ENCODE data around the gene GRID2.
A peak's percentile ranks its signal among the peaks of the same experiment; 100 is the strongest.
"Not testable (repeated sequence)": the region's sequence is repeated elsewhere in the genome, so short reads cannot be mapped to it uniquely, and the experiment has no call there.

The GRID2 gene

DNA sequence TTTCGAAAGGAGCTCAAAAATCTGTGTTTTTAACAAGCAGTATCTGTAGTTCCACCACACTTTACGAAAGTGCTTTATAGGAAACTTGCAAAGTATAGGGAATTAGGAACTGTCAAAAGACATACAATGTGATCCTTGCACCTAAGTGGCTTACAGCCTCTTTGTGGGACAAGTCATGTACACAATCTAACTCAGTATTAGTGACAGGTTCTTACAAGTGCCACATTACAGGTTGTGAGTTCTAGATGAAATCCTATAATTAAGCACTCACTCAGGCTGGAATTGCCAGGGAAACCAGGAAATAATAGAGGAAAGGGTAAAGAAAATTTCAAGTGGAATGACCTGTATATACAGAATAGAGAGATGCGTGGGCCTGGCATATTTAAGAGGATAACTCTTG is 957.4 kb downstream of the GRID2 start:
- Histone ChIP-seq H3K9ac (ENCODE audit: low read length) (no peak overlapping the region), H3K4me1 (ENCODE audit: control insufficient read depth, insufficient read depth, low read length) (no peaks in the 10 kb centered on the region), H3K4me3 (ENCODE audit: low read length) (no peak overlapping the region), H3K36me3 (ENCODE audit: control insufficient read depth, insufficient read depth, low read length, severe bottlenecking) (no peaks in the 10 kb centered on the region), H3K27me3 (replicated peaks; ENCODE audit: control insufficient read depth, insufficient read depth, low read length) (no peaks in the 10 kb centered on the region), H3K9me3 (ENCODE audit: control insufficient read depth, low read length) (no peaks in the 10 kb centered on the region)
- no peak for DNase-seq (ENCODE audit: low read depth)

DNA sequence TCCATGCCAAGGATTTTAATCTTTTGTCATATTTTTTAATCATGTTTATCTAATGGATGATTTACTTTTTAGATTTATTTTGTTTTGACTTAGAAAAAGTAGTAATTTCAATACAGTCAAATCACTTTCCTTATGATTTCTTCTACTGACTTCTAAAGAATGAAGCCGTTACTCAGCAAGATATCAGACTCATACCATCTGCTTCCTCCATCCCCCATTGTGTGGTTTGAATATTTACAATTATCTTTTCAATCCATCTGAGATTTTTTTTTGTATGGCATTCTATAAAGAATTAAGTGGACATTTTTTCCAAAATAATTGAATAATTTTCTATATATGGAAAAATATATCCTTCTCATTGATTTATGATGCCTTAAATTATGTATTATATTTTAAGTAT is 959.4 kb downstream of the GRID2 start:
- Histone ChIP-seq H3K4me3 (ENCODE audit: low read length) (no peak overlapping the region), H3K9me3 (ENCODE audit: control insufficient read depth, low read length) (no peaks in the 10 kb centered on the region), H3K36me3 (ENCODE audit: control insufficient read depth, insufficient read depth, low read length, severe bottlenecking) (no peaks in the 10 kb centered on the region), H3K9ac (ENCODE audit: low read length) (no peak overlapping the region), H3K27me3 (replicated peaks; ENCODE audit: control insufficient read depth, insufficient read depth, low read length) (no peaks in the 10 kb centered on the region), H3K4me1 (ENCODE audit: control insufficient read depth, insufficient read depth, low read length) (no peaks in the 10 kb centered on the region)
- no peak for DNase-seq (ENCODE audit: low read depth)

DNA sequence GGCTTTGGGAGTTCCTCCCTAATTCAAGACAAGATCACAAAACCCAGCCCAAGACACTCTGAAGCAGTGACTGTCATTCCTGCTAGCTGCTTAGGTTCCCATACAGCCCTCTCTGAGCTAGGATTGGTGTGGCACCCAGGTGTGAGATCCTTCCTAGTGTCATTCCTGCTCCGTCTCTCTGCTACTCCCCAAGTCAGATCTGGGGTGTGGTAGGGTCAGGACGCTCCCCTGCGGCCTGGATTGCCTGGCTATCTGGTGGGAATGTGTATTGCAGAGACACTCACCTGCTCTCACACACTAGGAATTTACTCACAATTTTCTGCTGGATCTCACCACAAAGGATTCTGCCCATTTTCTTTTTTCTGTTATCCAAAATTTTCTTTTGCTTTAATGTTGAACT is 964.0 kb downstream of the GRID2 start:
- H3K4me3 ChIP-seq (ENCODE audit: low read length): no peak overlapping the region
- DNase-seq (ENCODE audit: low read depth): no peak
- H3K9ac ChIP-seq (ENCODE audit: low read length): no peak overlapping the region
- H3K27me3 ChIP-seq (replicated peaks; ENCODE audit: control insufficient read depth, insufficient read depth, low read length): no peaks in the 10 kb centered on the region
- no peaks in the 10 kb centered on the region for H3K36me3 ChIP-seq (ENCODE audit: control insufficient read depth, insufficient read depth, low read length, severe bottlenecking)
- no peaks in the 10 kb centered on the region for H3K4me1 ChIP-seq (ENCODE audit: control insufficient read depth, insufficient read depth, low read length)
- no peaks in the 10 kb centered on the region for H3K9me3 ChIP-seq (ENCODE audit: control insufficient read depth, low read length)

DNA sequence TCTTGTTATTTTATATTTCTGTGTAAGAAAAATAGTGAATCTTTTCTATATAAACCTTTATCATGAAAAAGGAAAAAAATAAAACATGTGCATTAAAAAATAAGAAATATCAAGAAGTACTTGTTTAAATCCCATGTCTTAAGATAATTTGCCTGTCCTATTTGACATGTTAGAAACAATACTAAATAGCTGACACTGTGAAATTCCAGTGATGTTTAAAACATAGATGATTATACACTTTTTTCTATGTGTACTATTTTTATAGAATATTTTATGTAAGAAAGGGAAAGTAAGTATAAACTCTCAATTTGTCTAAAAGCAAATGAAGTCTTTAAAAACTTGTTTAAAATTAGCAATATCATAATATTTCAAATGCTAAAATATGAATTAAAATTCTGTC is 981.6 kb downstream of the GRID2 start:
- Histone ChIP-seq H3K4me3 (ENCODE audit: low read length) (no peak overlapping the region), H3K27me3 (replicated peaks; ENCODE audit: control insufficient read depth, insufficient read depth, low read length) (no peaks in the 10 kb centered on the region), H3K9ac (ENCODE audit: low read length) (no peak overlapping the region), H3K9me3 (ENCODE audit: control insufficient read depth, low read length) (no peaks in the 10 kb centered on the region), H3K4me1 (ENCODE audit: control insufficient read depth, insufficient read depth, low read length) (no peaks in the 10 kb centered on the region), H3K36me3 (ENCODE audit: control insufficient read depth, insufficient read depth, low read length, severe bottlenecking) (no peaks in the 10 kb centered on the region)
- no peak for DNase-seq (ENCODE audit: low read depth)

DNA sequence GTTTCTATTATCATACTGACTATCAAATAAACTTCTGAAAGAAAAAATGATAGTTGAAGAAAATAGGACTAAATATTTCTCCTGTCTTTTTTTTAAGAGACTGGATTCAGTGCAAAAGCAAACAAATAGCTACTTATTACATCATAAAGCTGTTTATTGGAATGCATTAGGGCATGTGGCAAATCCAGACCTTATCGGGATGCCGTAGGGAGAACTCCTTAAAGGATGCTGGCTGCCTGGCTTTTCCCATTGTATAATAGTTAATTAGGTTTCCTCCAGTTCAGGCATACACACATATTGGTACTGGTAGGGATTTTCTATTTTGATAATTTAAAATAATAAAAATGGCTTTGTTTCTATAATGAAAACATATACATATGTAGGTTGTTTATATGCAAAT is 985.5 kb downstream of the GRID2 start:
- Histone ChIP-seq H3K4me3 (ENCODE audit: low read length) (no peak overlapping the region), H3K36me3 (ENCODE audit: control insufficient read depth, insufficient read depth, low read length, severe bottlenecking) (no peaks in the 10 kb centered on the region), H3K4me1 (ENCODE audit: control insufficient read depth, insufficient read depth, low read length) (no peaks in the 10 kb centered on the region), H3K9me3 (ENCODE audit: control insufficient read depth, low read length) (no peaks in the 10 kb centered on the region), H3K9ac (ENCODE audit: low read length) (no peak overlapping the region), H3K27me3 (replicated peaks; ENCODE audit: control insufficient read depth, insufficient read depth, low read length) (no peaks in the 10 kb centered on the region)
- no peak for DNase-seq (ENCODE audit: low read depth)

DNA sequence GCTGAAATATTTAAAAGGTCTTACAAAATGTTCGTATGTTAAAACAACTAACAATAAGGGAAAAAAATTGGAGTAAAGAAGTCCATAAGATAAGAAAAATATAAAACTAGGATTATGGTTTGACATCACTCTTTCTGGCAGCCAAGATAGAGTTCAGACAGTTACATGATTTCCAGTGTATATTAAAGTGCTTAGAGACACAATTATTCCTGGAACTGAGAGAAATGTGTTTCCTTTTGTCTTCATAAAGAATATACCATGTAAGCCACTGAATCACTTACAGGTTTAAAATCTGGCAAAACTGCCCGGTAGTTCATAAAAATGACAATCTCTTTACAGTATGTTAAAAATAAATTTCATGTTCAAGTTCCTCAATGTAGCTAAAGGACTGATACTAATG is 986.1 kb downstream of the GRID2 start:
- Histone ChIP-seq H3K9ac (ENCODE audit: low read length) (no peak overlapping the region), H3K36me3 (ENCODE audit: control insufficient read depth, insufficient read depth, low read length, severe bottlenecking) (no peaks in the 10 kb centered on the region), H3K4me3 (ENCODE audit: low read length) (no peak overlapping the region), H3K9me3 (ENCODE audit: control insufficient read depth, low read length) (no peaks in the 10 kb centered on the region), H3K27me3 (replicated peaks; ENCODE audit: control insufficient read depth, insufficient read depth, low read length) (no peaks in the 10 kb centered on the region), H3K4me1 (ENCODE audit: control insufficient read depth, insufficient read depth, low read length) (no peaks in the 10 kb centered on the region)
- no peak for DNase-seq (ENCODE audit: low read depth)

DNA sequence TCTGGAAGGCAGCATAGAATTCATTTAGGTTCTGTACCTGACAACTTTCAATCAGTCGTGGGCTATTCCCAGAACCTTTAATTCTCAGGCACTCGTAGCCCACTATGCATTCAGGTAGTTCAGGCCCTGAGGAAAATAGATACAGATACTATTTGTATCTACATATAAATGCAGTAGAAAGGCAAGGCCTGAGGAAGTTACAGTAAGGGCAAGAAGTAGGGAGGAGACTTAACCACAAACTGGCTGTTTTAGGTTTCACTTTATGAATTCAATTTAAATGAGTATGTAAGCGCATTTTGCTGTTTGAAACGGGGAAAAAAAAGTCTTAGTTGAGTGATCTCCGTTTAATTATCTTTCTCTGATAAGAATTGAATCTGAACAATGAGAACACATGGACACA is 995.4 kb downstream of the GRID2 start:
- DNase-seq (ENCODE audit: low read depth): no peak
- H3K4me3 ChIP-seq (ENCODE audit: low read length): no peak overlapping the region

DNA sequence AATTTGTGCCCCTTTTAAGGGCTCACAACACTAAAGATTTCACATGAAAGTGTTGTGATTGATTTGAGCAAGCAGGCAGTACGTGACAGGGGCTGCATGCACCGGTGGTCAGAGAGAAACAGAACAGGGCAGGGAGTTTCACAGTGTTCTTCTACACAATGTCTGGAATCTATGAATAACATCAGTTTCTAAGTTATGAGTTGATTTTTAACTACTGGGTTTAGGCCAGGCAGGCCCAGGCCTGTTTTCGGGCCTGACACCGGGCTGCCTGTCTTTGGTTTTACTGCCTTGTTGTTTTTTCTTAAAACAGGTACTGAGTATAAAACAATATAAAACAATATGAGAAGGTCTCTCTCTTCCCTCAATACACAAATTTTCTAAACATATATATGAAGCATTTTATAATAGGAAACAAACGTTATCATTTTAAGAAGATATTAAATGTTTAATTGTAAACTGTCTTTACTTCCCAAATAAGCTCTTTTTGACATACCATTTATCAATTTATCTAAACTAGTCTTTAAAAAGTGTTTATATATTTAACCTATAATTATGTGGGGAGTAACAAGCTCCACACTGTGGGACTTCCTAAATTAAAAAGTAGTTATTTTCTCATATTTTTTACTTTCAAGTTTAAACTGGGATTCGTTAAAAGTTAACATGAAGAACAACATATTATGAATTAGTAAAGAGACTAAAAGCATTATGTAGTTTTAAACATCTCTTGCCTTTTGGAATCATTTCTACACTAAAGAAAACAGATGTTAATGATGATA is 997.2 kb downstream of the GRID2 start:
- H3K4me1 ChIP-seq (ENCODE audit: control insufficient read depth, insufficient read depth, low read length); H3K27me3 ChIP-seq (replicated peaks; ENCODE audit: control insufficient read depth, insufficient read depth, low read length); H3K9me3 ChIP-seq (ENCODE audit: control insufficient read depth, low read length); DNase-seq (ENCODE audit: low read depth); H3K4me3 ChIP-seq (ENCODE audit: low read length); H3K36me3 ChIP-seq (ENCODE audit: control insufficient read depth, insufficient read depth, low read length, severe bottlenecking); H3K9ac ChIP-seq (ENCODE audit: low read length): not testable (repeated sequence)

More for the DNA sequence above, 995.4 kb downstream of the GRID2 start:
- Histone ChIP-seq H3K36me3 (ENCODE audit: control insufficient read depth, insufficient read depth, low read length, severe bottlenecking) (no peaks in the 10 kb centered on the region), H3K27me3 (replicated peaks; ENCODE audit: control insufficient read depth, insufficient read depth, low read length) (no peaks in the 10 kb centered on the region), H3K4me1 (ENCODE audit: control insufficient read depth, insufficient read depth, low read length) (no peaks in the 10 kb centered on the region), H3K9me3 (ENCODE audit: control insufficient read depth, low read length) (no peaks in the 10 kb centered on the region), H3K9ac (ENCODE audit: low read length) (no peak overlapping the region)

DNA sequence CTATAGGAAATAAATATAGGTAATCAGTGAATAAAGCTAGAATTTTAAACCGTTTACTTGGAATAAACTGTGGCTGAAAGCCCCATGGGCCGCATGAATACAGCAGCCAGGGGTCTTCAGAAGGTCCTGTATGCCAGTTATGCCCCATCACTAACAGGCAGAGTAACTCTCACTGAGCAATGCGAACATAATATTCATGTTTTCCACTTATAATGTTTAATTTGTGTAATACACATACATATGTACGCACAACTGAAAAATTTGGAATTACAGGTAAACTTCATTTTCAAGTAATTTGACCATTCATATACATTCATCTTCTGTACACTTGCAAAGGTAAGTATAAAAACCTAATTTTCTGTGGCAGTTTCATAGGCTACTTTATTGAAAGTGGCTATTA is 998.5 kb downstream of the GRID2 start:
- Histone ChIP-seq H3K27me3 (replicated peaks; ENCODE audit: control insufficient read depth, insufficient read depth, low read length) (no peaks in the 10 kb centered on the region), H3K9me3 (ENCODE audit: control insufficient read depth, low read length) (no peaks in the 10 kb centered on the region), H3K4me3 (ENCODE audit: low read length) (no peak overlapping the region), H3K4me1 (ENCODE audit: control insufficient read depth, insufficient read depth, low read length) (no peaks in the 10 kb centered on the region), H3K36me3 (ENCODE audit: control insufficient read depth, insufficient read depth, low read length, severe bottlenecking) (no peaks in the 10 kb centered on the region), H3K9ac (ENCODE audit: low read length) (no peak overlapping the region)
- no peak for DNase-seq (ENCODE audit: low read depth)

DNA sequence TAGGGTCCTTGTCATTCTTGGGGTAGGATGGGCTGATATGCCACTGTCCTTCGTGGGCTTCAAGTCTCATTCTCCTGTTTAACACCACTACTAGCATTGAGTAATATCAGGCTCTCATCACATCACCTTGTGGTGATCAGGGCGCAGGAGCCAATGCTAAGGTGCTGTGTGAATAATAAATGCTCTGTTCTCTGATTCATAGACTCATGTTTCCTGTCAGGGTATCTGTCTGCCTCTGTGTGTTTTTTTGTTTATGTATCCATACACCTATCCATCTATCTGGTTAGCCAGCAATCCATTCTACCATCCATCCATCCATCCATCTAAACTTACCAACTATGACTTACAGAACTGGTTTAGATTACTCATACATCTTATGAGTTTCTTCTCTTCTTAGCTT is 999.7 kb downstream of the GRID2 start:
- no peaks in the 10 kb centered on the region for H3K27me3 ChIP-seq (replicated peaks; ENCODE audit: control insufficient read depth, insufficient read depth, low read length)
- no peak for DNase-seq (ENCODE audit: low read depth)
- H3K9me3 ChIP-seq (ENCODE audit: control insufficient read depth, low read length): no peaks in the 10 kb centered on the region
- no peaks in the 10 kb centered on the region for H3K36me3 ChIP-seq (ENCODE audit: control insufficient read depth, insufficient read depth, low read length, severe bottlenecking)
- no peak overlapping the region for H3K4me3 ChIP-seq (ENCODE audit: low read length)
- H3K9ac ChIP-seq (ENCODE audit: low read length): no peak overlapping the region
- no peaks in the 10 kb centered on the region for H3K4me1 ChIP-seq (ENCODE audit: control insufficient read depth, insufficient read depth, low read length)

DNA sequence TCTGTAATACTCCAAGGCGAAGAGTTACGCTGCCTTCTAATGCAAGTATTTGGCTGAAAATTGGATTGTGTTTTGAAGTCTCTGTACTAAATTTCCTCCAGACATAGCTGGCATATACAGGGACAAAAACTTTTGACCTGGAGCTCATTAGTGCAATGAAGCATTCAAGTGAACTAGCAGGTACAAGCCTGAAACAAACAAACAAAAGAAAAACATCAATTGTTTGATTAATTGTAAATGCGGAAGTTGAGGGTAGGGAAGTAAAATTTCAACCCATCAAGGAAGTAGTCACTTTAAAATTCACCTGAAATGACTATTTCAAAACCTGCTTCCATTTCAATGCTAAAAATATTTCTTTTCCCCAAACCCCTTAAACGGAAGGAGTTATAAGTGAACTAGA is 1008.5 kb downstream of the GRID2 start:
- no peaks in the 10 kb centered on the region for H3K27me3 ChIP-seq (replicated peaks; ENCODE audit: control insufficient read depth, insufficient read depth, low read length)
- H3K9me3 ChIP-seq (ENCODE audit: control insufficient read depth, low read length): no peaks in the 10 kb centered on the region
- no peak overlapping the region for H3K9ac ChIP-seq (ENCODE audit: low read length)
- H3K4me3 ChIP-seq (ENCODE audit: low read length): no peak overlapping the region
- no peaks in the 10 kb centered on the region for H3K4me1 ChIP-seq (ENCODE audit: control insufficient read depth, insufficient read depth, low read length)
- no peaks in the 10 kb centered on the region for H3K36me3 ChIP-seq (ENCODE audit: control insufficient read depth, insufficient read depth, low read length, severe bottlenecking)
- DNase-seq (ENCODE audit: low read depth): no peak

DNA sequence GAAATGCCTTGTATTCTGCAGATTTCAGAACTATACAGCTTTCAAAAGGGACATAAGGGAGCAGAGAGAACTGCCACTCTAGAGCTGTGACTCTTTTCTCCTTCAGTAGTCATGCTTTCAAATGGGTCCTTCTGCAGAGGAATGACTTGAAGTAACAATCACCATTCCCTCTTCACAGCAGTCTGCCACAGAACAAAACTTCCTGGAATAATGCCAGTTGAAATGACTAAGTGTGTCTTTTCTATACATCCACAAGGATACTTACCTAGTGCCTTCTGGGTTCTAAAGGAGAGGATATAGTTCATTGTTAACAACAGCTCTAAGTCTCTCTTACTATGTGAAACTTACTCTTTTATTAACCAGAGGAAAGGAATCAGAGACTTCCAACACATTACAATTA is 1009.4 kb downstream of the GRID2 start:
- no peak overlapping the region for H3K4me3 ChIP-seq (ENCODE audit: low read length)
- peak; percentile 25 for DNase-seq (ENCODE audit: low read depth)

More for the DNA sequence above, 1009.4 kb downstream of the GRID2 start:
- no peaks in the 10 kb centered on the region for H3K4me1 ChIP-seq (ENCODE audit: control insufficient read depth, insufficient read depth, low read length)
- no peaks in the 10 kb centered on the region for H3K36me3 ChIP-seq (ENCODE audit: control insufficient read depth, insufficient read depth, low read length, severe bottlenecking)
- H3K27me3 ChIP-seq (replicated peaks; ENCODE audit: control insufficient read depth, insufficient read depth, low read length): no peaks in the 10 kb centered on the region
- no peak overlapping the region for H3K9ac ChIP-seq (ENCODE audit: low read length)
- H3K9me3 ChIP-seq (ENCODE audit: control insufficient read depth, low read length): no peaks in the 10 kb centered on the region

Measured in adipocyte (in vitro differentiated cells).